HepG2 (cell line): ENCODE measurements around the gene ATF3. TPM values are rescaled to one million over a fixed set of nuclear protein-coding genes. Genes with fewer than 3 reads are reported as not detected.
A peak's percentile ranks its signal among the peaks of the same experiment; 100 is the strongest.

ENCODE experiments used
- ATAC-seq: fragments of 200-7000 bp; cut with Tn5 transposase; 3 replicates; pipeline ENCODE4 v1.9.1; 2020; ENCODE audit warnings: mild to moderate bottlenecking, moderate library complexity
- BruUV-seq: library from RNA; stranded (reverse); fragments of 400-500 nt; replicated peaks from 2 replicates; lab custom pipeline; 2021; lab: Mats Ljungman, UMichigan
- CTCF ChIA-PET: fragments of 300-600 bp; formaldehyde crosslinking; extraction: SDS; loops from one replicate; lab custom pipeline; 2021; ENCODE audit warnings: low total read pairs, inconsistent platforms, low intra/inter-chr PET ratio; lab: Yijun Ruan, JAX
- POLR2A ChIA-PET: fragments of 350-600 bp; sonication (Branson Sonifier 250); formaldehyde crosslinking; loops from one replicate; lab custom pipeline; 2020; ENCODE audit warnings: antibody characterized with exemption, inconsistent platforms; lab: Yijun Ruan, JAX
- DNase-seq: peaks from one replicate; pipeline ENCODE4 v3.0.0-alpha.2; 2015; ENCODE audit warnings: low spot score
- FAIRE-seq: peaks from 3 replicates; lab custom pipeline; 2011; peaks lifted over from hg19 to GRCh38; lab: Jason Lieb, UNC
- H2AFZ ChIP-seq: one replicate; pipeline ENCODE4 v1.6.1; 2011; ENCODE audit warnings: low read length, inconsistent platforms
- H3K27ac ChIP-seq: fragments of 300-600 bp; 3 replicates; pipeline ENCODE4 v1.8.0; 2011; ENCODE audit warnings: mixed run types, mild to moderate bottlenecking, mixed read lengths, low read length, inconsistent platforms; ENCODE audit not compliant: insufficient read depth; ENCODE audit errors: extremely low read length
- H3K27me3 ChIP-seq, 2 experiments: fragments of 200-600 bp in 1 of 2; 2 replicates in 1 of 2; 3 replicates in 1 of 2; pipeline versions ENCODE4 v1.6.0 to v1.8.0; 2011; ENCODE audit warnings: low read length in 2 of 2, mild to moderate bottlenecking in 2 of 2, moderate library complexity in 2 of 2, inconsistent platforms in 1 of 2; ENCODE audit not compliant: insufficient read depth in 2 of 2, control insufficient read depth in 1 of 2
- H3K36me3 ChIP-seq, 2 experiments: fragments of 200-600 bp in 1 of 2; replicated peaks in 1 of 2; 2 replicates in 1 of 2; 3 replicates in 1 of 2; pipeline versions ENCODE4 v1.5.1 to v1.8.0; 2011; ENCODE audit warnings: low read length in 2 of 2, inconsistent platforms in 1 of 2; ENCODE audit not compliant: insufficient read depth in 2 of 2, control insufficient read depth in 1 of 2
- H3K4me1 ChIP-seq: 2 replicates; pipeline ENCODE4 v1.5.1; 2012; ENCODE audit warnings: low read length, inconsistent platforms; ENCODE audit not compliant: insufficient read depth
- H3K4me2 ChIP-seq: 2 replicates; pipeline ENCODE4 v1.6.0; 2011; ENCODE audit warnings: low read depth, low read length, inconsistent platforms
- H3K4me3 ChIP-seq, 3 experiments: fragments of 200-600 bp in 1 of 3; sonication (generic), shearing (Covaris generic) in 1 of 3; replicated peaks in 1 of 3; 2 replicates each; pipeline ENCODE4 v1.5.1; 2011 to 2016; ENCODE audit warnings: low read length in 3 of 3, inconsistent platforms in 2 of 3, low read depth in 2 of 3, mild to moderate bottlenecking in 2 of 3, control low read depth in 1 of 3, mixed read lengths in 1 of 3; ENCODE audit not compliant: insufficient read depth in 1 of 3
- H3K79me2 ChIP-seq: one replicate; pipeline ENCODE4 v1.6.1; 2011; ENCODE audit warnings: low read length, inconsistent platforms; ENCODE audit not compliant: insufficient read depth
- H3K9ac ChIP-seq: 2 replicates; pipeline ENCODE4 v1.6.0; 2011; ENCODE audit warnings: mild to moderate bottlenecking, low read depth, low read length, inconsistent platforms; ENCODE audit not compliant: insufficient read depth
- H3K9me3 ChIP-seq: 2 replicates; pipeline ENCODE4 v1.5.1; 2012; ENCODE audit warnings: mild to moderate bottlenecking, low read length
- H4K20me1 ChIP-seq: 2 replicates; pipeline ENCODE4 v1.6.0; 2011; ENCODE audit warnings: inconsistent platforms, mild to moderate bottlenecking, low read length, moderate library complexity; ENCODE audit not compliant: insufficient read depth
- CBFB ChIP-seq: sonication (generic); formaldehyde crosslinking; IDR thresholded peaks from 2 replicates; pipeline ENCODE4 v1.4.0; 2020; ENCODE audit warnings: missing genetic modification reagents
- CCDC6 ChIP-seq: sonication (generic); formaldehyde crosslinking; IDR thresholded peaks from 2 replicates; pipeline ENCODE4 v1.8.1; 2022; ENCODE audit warnings: mild to moderate bottlenecking, missing genetic modification reagents, moderate library complexity
- HDAC1 ChIP-seq: sonication (generic); formaldehyde crosslinking; IDR thresholded peaks from 2 replicates; pipeline ENCODE4 v1.5.1; 2020; ENCODE audit warnings: mild to moderate bottlenecking, missing genetic modification reagents
- PRDM10 ChIP-seq: sonication (generic); formaldehyde crosslinking; IDR thresholded peaks from 2 replicates; pipeline ENCODE4 v1.4.0; 2020; ENCODE audit warnings: low read depth, missing genetic modification reagents
- RARG ChIP-seq: sonication (generic); formaldehyde crosslinking; IDR thresholded peaks from 2 replicates; pipeline ENCODE4 v1.4.0; 2020; ENCODE audit warnings: low read depth, mild to moderate bottlenecking, missing genetic modification reagents
- RXRB ChIP-seq: IDR thresholded peaks from 2 replicates; pipeline ENCODE4 v1.6.1; 2016; ENCODE audit warnings: borderline replicate concordance, missing genetic modification reagents, missing compliant biosample characterization
- SRY ChIP-seq: sonication (generic); formaldehyde crosslinking; IDR thresholded peaks from 2 replicates; pipeline ENCODE4 v1.8.0; 2022; ENCODE audit warnings: mild to moderate bottlenecking, missing genetic modification reagents
- TAF15 ChIP-seq: fragments of 200-400 bp; formaldehyde crosslinking; IDR thresholded peaks from one replicate; pipeline ENCODE4 v1.6.1; 2018; ENCODE audit warnings: mild to moderate bottlenecking, low read depth, low read length; ENCODE audit not compliant: poor library complexity, severe bottlenecking
- ZBTB14 ChIP-seq: sonication (generic); formaldehyde crosslinking; IDR thresholded peaks from 2 replicates; pipeline ENCODE4 v1.4.0; 2020; ENCODE audit warnings: missing genetic modification reagents
- ZNF275 ChIP-seq: sonication (generic); formaldehyde crosslinking; IDR thresholded peaks from 2 replicates; pipeline ENCODE4 v1.8.0; 2022; ENCODE audit warnings: missing genetic modification reagents, mild to moderate bottlenecking, inconsistent platforms, borderline replicate concordance
- ZNF30 ChIP-seq: sonication (generic); formaldehyde crosslinking; IDR thresholded peaks from 2 replicates; pipeline ENCODE4 v1.5.0; 2020; ENCODE audit warnings: mild to moderate bottlenecking, missing genetic modification reagents
- ZNF749 ChIP-seq: sonication (generic); formaldehyde crosslinking; IDR thresholded peaks from 2 replicates; pipeline ENCODE4 v1.8.0; 2022; ENCODE audit warnings: mild to moderate bottlenecking, missing genetic modification reagents, moderate library complexity, borderline replicate concordance
- ZNF891 ChIP-seq: sonication (generic); formaldehyde crosslinking; IDR thresholded peaks from 2 replicates; pipeline ENCODE4 v1.5.0; 2020; ENCODE audit warnings: mild to moderate bottlenecking, missing genetic modification reagents
- ZSCAN31 ChIP-seq: sonication (generic); formaldehyde crosslinking; IDR thresholded peaks from 2 replicates; pipeline ENCODE4 v1.5.0; 2020; ENCODE audit warnings: low read depth, mild to moderate bottlenecking, missing genetic modification reagents
- WGBS: methylation state at CpG from one replicate; pipeline ENCODE4 v1.1.6; 2017; ENCODE audit warnings: low lambda C conversion rate; 5-methylcytosine and 5-hydroxymethylcytosine counted together
- in situ Hi-C: cut with HindIII; loops from 2 replicates; pipeline ENCODE4 v1.10.0; 2017; ENCODE audit warnings: low pct_unique_long_range_greater_than_20kb; ENCODE audit not compliant: extremely low pct_ligation_motif_present
- intact Hi-C: fragments of 100-400 bp; cut with micrococcal nuclease; formaldehyde crosslinking; loops from one replicate; pipeline ENCODE4 v1.10.0; 2022; ENCODE audit not compliant: unreplicated experiment
- polyA plus RNA-seq, 8 experiments: library from polyadenylated mRNA; depleted of rRNA in 3 of 8; stranded (reverse) in 7 of 8; unstranded in 1 of 8; fragments of >200 nt; fragmentation: Illumina TruSeq in 4 of 8; extraction: Trizol in 4 of 8; gene quantifications; 2 replicates each; pipeline versions ENCODE4 v1.2.1 to v1.2.3, GENCODE V29; 2011 to 2016; ENCODE audit warnings: low read depth in 4 of 8, missing spikeins in 1 of 8, mixed read lengths in 1 of 8; ENCODE audit not compliant: insufficient read depth in 1 of 8
- total RNA-seq, 5 experiments: library from RNA; depleted of rRNA; stranded (reverse); fragments of >200 nt; fragmentation: Illumina TruSeq; extraction: Trizol; gene quantifications; 2 replicates each; pipeline ENCODE4 v1.2.3, GENCODE V29; 2016; ENCODE audit warnings: low read depth in 1 of 5
- TF ChIP-seq, protein P1 (sequence below): IDR thresholded peaks from 2 replicates; pipeline ENCODE4 v1.6.1; 2016; ENCODE audit warnings: low read depth, control low read depth

ATF3 gene
- total and polyA plus RNA-seq, 2 of the 13 experiments (the other 11 are each of a cell fraction or from before 2014, with no cell fraction given), result 5.0 to 13.0 TPM

DNA sequence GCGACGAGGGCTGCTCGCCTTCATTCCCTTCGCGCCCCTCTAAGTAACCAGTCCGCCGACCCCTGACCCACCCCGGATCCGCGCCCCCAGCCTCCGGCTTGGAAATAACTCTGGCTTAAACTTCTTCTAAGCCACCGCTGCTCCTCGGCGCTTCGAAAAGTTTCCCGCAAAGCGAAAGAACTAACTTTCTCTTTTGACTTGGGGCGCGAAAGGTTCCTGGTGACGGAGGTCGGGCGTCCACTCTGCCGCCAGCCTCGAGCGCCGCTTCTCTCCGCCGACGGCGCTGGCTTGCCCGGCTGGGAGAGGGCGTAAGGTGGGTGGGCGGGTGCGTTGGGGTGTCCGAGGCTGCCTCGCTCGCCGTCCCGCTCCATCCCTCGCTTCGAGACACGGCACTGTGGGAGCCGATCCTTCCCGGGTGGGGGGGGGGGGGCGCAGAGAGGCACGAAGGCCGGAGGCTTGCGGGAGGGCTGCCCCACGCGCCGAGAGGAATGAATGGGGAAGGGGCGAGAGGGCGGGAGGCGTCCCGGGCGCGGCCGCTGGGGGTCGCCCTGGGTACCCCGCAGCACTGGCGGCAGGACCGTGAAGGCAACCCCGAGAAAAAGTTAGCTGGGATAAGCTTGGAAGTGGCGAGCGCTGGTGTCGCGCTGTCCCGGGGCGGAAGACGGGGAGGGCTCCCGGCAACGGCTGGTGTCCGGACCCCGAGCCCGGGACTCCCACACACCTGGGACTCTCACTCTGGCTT lies 569 bp downstream of the ATF3 start:
- ATAC-seq (peak; percentile 63), FAIRE-seq (no peak), DNase-seq (peak; percentile 36)
- Histone ChIP-seq H3K4me1 (peaks cover 48% of the 10 kb centered on the region), H3K36me3 (no peaks in the 10 kb centered on the region; a peak in 2 of 5 replicates), H3K27ac (peak overlapping the region; percentile 60), H3K4me2 (peak overlapping the region; percentile 99), H3K4me3 (peak overlapping the region; percentile 76 to 83 (median 77)), H2AFZ (no peak overlapping the region), H3K9me3 (no peaks in the 10 kb centered on the region), H4K20me1 (peaks cover 38% of the 10 kb centered on the region), H3K9ac (peak overlapping the region; percentile 91), H3K27me3 (peaks cover 11 to 39% of the 10 kb centered on the region in 2 experiments), H3K79me2 (peaks cover 18% of the 10 kb centered on the region)
- in situ Hi-C loops, result no loop called here
- no TSS peak for BruUV-seq
- WGBS, result 3% methylated on average over 23 of the region's 75 CpGs
- ChIA-PET POLR2A (interaction anchor here (0.6 to 2.7 kb wide), 18 partner anchors 9 to 1055 kb away, joined by 3 to 33 read pairs (median 6); partner anchors contain the start of gene PACC1), CTCF (no interaction called here)
- intact Hi-C loops, result loop anchor here (1.0 kb wide), 1 partner anchor 132 kb away; no protein-coding TSS in a partner anchor
- no peak for TF ChIP-seq ZNF30 (CRISPR knock-in tag)
- TF ChIP-seq SRY (CRISPR knock-in tag), result 0 out of 2 replicates have a peak, but pooled peaks have one; percentile 23
- TF ChIP-seq CCDC6, result peak; percentile 11; the same call in 1 of the 2 replicates
- no peak for TF ChIP-seq RARG (CRISPR knock-in tag)
- TF ChIP-seq, protein P1, sequence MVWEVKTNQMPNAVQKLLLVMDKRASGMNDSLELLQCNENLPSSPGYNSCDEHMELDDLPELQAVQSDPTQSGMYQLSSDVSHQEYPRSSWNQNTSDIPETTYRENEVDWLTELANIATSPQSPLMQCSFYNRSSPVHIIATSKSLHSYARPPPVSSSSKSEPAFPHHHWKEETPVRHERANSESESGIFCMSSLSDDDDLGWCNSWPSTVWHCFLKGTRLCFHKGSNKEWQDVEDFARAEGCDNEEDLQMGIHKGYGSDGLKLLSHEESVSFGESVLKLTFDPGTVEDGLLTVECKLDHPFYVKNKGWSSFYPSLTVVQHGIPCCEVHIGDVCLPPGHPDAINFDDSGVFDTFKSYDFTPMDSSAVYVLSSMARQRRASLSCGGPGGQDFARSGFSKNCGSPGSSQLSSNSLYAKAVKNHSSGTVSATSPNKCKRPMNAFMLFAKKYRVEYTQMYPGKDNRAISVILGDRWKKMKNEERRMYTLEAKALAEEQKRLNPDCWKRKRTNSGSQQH (CRISPR knock-in tag), result peak; percentile 70; the same call in 1 of the 2 replicates
- peak; percentile 33; the same call in 1 of the 2 replicates for TF ChIP-seq CBFB (CRISPR knock-in tag)
- TF ChIP-seq TAF15, result peak; percentile 16
- 0 out of 2 replicates have a peak, but pooled peaks have one; percentile 42 for TF ChIP-seq ZNF749 (CRISPR knock-in tag)
- TF ChIP-seq HDAC1, result peak; percentile 21; the same call in 1 of the 2 replicates
- TF ChIP-seq PRDM10, result no peak
- 0 out of 2 replicates have a peak, but pooled peaks have one; percentile 28 for TF ChIP-seq ZNF275
- TF ChIP-seq ZNF891 (CRISPR knock-in tag), result 0 out of 2 replicates have a peak, but pooled peaks have one; percentile 24
- TF ChIP-seq ZSCAN31, result 0 out of 2 replicates have a peak, but pooled peaks have one; percentile 1
- 0 out of 2 replicates have a peak, but pooled peaks have one; percentile 10 for TF ChIP-seq RXRB (CRISPR knock-in tag)
- TF ChIP-seq ZBTB14, result no peak
